GM19463 (cell line): Measurements from ENCODE around the gene ATG4D.

Experiments used
- ATAC-seq: cut with Tn5 transposase; IDR thresholded peaks from one replicate; pipeline ENCODE4 v1.9.1; 2021; ENCODE audit warnings: mild to moderate bottlenecking, moderate library complexity; ENCODE audit not compliant: unreplicated experiment

Gene ATG4D

DNA sequence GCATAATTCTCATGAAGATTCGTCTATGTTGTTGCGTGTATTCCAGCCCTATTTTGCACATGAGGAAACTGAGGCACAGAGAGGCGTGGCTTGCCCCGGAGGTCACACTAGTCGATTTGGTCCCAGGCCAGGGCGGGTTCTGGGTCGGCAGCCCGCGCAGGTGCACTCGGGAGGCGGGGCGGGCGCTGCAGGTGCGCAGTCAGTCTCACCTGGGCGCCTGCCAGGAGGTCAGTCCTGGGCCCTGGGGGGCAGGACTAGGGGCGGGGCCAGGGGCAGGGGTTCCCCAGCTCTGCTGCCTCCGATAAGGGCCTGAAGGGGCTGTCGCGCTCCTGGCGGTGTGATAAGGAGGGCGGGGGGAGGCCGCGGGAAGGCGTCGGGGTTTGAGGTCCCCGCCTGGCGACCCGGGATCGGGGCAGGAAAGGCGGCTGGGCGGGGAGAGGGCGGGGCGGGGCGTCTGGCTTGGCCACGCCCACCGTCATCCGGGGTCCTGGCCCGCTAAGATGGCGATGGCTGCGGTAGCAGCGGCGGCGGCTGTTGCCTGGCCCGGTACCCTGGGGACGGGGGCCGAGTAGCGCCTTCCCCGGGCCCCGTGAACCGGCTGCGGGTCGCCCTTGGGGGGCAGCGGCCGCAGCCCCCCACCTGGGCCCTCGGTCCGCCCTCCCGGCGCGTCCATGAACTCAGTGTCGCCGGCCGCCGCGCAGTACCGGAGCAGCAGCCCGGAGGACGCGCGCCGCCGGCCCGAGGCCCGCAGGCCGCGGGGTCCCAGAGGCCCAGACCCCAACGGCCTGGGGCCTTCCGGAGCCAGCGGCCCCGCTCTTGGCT is at the start of gene ATG4D:
Gene ATG4D (plus strand): TSS at position 485 of the 822 bp plus-strand sequence. CDS start 187 bp downstream, at position 672.
- peak; percentile 71 for ATAC-seq

DNA sequence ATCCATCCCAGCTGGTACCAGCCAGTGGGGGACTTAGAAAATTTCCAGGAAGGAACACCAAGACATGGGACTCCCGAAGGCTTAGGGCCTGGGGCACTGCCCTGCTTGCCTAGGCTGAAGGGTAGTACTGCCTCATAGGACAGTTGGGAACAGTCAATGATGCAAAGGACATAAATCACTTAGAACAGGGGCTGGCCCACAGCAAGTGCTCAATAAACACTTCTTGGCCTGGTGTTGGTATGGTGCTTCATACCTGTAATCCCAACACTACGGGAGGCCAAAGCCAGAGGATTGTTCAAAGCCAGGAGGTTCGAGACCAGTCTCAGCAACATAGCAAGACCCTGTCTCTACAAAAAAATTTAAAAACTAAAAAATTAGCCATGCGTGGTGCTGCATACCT is 46.3 kb upstream of the ATG4D start:
- ATAC-seq: no peak

DNA sequence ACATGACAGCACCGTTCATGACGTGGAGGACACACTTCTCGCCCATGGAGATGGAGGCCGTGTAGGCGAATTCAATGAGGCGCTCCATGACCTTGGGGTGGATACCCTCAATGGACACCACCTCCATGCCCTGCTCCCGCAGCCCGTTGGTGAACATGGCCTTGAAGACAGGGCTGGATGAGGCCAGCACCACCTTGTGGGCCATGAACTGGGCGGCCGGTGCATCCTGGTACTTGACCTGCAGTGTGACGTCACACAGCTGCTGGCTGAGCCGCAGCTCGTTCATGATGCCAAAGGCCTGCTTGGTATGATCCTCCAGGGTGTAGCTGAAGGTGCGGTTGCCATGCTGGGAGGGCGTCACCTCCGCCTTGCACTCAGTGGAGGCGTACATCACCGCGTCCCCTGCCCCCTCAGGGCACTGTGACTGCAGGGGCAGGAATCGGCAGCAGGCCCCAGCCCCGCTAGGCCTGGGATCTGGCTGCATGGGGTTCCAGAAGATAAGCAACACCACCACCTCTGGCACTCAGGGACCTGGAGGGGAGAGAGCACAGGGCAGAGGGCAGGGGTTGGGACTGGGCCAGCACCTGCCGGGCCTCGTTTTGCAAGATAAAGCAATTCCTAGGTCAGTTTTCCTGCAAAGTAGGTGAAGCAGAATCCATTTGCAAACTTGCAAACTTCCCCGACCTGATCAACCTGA is 44.0 kb upstream of the ATG4D start:
- no peak for ATAC-seq

DNA sequence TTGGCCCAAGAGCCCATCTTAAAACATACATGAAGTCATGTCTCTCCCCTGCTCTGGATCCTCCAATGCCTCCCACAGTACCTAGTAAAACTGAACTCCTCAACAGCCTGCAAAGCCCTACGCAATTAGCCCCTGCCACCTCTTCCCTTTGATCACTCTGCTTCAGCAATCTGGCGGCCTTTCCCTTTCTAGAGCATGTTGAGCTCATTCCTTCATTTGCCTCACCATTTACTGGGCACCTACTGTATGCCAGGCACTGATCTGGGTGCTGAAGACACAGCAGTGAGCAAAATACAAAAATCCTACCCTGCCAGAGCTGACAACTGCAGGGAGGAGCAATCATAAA is 43.5 kb upstream of the ATG4D start:
- ATAC-seq: no peak

DNA sequence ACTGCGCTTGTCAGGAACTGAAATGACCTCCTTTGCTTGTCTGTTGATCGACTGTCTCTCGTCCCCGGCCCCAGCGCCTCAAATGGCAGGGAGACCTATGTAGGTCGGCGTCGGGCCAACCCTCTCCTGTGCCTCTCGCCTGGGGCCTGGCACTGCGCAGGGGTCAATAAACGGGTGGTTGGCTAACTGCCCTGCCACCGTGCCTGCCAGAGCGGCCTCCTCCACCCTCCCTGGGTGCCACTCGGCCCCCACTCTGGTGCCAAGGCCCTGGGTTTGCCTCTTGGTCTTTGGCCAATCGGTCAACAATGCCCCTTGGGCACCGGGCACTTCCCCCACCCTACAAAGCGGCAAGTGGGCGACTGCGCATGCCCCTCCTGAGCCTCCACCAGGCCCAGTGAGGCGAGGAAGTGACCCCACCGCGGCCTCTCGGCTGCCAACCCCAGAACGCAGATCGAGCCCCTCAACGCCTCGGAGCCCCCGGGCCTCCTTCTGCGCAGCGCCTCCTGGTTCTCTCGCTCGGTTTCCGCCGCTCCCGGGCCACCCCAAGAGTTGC is 41.7 kb upstream of the ATG4D start:
- ATAC-seq: peak; percentile 33

DNA sequence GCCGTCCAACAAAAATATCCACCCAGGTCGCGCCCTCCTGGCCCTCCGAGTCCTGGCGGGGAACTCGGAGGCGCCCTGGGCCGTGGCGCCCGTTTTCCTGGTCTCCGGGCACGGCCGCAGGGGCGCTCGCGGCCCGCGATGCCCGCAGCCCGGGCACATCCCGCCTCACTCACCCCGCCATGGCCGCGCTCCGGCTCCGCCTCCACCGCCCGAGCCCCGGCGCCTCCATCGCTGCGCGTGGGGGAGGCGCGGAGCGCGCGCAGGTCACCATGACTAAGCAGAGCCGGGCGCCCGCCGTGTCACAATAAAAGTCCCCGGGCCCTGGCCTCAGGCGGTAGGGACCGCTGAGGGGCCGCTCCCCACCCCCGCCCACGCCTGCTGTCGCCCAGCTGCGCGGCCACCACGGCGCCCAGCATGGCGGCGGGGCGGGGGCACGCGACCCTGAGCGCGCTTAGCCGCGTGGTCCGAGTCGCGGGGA is 41.1 kb upstream of the ATG4D start:
- peak; percentile 84 for ATAC-seq

DNA sequence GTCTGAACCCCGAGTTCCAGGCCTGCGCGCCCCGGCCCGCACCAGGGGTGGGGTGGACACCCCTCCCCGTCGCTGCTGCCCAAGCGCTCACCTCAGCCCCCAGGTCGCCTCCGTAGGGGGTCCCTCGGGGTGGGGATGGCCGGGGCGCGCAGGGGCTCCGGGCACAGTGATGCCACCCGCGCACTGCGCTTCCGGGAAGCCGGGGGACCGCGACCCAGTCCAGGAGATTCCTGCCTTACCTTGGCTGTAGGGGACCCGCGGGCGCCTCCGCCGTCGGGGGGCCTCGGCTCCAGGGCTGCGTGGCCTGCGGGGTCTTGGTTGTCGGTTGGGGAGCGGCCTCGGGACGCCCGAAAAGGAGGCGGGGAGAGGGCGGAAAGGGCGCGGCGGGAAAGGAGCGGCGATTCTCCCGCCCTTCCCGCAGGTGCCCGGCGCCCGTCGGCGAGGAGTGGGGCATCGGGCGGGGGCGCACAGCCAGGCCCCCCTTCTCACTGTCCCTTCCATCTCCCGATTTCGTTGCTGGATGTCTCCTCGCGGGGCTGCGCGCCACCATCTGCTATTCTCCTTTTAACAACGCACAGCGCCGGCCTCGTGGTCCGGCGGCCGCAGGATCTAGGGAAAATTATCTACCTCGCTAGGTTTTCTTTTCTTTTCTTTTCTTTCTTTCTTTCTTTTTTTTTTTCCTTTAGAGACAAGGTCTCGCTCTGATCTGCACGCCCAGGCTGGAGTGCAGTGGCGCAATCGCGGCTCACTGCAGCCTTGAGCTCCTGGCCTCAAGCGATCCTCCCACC is 40.5 kb upstream of the ATG4D start, which contains the start of gene KEAP1:
Gene KEAP1 (minus strand): TSS at position 355 of the 788 bp plus-strand sequence. CDS start 3,323 bp downstream, outside the sequence.
- peak; percentile 31 for ATAC-seq

DNA sequence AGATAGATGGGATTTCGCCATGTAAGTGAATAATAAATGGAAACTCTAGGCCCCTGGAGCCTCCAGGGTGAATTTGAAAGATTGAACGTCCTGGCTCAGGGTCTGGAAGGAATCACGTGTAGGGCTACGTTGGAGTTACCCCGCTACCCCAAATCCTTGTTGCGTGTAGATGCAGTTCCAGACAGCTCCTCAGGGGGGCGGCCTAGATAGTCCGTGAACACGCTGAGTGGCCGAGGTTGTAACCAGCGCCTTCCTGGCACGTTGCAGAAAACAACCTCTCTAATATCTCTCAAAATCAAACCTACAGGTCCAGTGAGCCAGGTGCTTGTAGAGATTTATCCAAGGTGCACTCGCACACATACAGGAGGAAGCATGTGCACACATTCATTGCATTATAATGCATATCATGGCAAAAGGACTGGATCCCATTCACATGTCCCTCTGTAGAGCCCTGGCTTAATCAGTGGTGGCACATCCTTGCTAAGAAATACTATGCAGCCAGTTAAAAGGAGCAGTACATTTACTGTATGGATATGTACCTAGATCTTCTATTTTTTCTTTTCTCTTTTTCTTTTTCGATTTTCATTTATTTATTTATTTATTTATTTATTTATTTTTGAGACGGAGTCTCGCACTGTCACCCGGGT is 38.0 kb upstream of the ATG4D start:
- no peak for ATAC-seq

DNA sequence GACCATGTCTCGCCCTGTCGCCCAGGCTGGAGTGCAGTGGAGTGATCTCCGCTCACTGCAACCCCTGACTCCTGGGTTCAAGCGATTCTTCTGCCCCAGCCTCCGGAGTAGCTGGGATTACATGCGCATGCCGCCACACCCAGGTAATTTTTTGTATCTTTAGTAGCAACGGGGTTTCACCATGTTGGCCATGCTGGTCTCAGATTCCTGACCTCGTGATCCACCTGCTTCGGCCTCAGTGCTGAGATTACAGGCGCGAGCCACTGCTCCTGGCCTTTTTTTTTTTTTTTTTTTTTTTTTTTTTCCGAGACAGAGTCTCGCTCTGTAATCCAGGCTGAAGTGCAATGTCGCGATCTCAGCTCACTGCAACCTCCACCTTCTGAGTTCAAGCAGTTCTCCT is 35.7 kb upstream of the ATG4D start:
- ATAC-seq: no peak

DNA sequence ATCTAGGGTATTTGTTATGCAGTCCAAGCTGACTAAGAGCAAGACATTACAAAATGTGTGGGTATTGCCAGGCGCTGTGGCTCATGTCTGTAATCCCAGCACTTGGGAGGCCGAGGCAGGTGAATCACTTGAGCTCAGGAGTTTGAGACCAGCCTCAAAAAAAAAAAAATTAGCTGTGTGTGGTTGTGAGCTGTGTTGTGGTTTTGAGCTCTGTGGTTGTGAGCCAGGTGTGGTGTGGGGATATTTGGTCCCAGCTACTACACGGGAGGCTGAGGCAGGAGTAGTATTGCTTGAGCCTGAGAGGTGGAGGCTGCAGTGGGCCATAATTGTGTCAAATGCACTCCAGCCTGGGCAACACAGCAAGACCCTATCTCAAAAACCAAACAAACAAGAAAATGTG is 35.0 kb upstream of the ATG4D start:
- ATAC-seq: no peak

DNA sequence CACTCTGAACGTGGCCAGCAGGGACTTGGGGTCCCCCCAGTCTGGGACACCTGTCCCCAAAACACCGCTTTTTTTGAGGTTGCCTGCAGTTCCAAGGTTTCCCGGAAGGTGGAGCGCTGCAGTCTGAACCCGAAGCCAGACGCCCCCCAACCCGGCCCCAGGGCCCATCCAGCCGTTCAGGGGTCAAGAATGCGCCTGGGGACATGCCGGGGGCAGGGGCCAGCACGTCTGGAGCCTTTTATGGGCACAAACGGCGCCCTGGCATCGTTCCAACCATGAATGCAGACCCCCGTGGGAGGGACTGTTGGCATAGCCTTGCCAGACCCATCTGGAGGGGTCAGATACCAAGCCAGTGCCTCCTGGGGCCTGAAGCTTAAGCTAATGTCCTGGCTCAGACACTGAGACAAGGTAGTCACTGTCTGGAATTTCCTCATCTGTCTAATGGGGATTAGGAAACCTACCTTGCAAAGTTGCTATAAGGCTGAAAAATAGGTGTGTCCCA is 33.4 kb upstream of the ATG4D start:
- ATAC-seq: no peak

DNA sequence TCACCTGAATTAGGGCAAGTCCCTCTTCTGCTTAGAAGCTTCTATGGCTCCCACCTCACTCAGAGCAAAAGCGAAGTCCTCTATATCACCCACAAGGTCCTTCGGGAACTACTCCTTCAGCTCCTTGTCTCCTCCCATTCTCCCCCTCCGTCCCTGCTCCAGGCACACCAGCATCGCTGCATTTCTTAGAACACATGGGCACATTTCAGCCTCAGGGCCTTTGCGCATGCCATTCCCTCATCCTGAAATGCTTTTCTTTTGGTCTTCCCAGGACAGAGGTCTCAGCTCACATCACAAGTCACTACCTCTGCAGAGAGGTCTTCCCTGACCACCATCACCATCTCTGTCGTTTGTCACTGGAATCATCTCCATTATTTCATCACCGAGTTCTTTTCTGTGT is 30.5 kb upstream of the ATG4D start:
- ATAC-seq: no peak

DNA sequence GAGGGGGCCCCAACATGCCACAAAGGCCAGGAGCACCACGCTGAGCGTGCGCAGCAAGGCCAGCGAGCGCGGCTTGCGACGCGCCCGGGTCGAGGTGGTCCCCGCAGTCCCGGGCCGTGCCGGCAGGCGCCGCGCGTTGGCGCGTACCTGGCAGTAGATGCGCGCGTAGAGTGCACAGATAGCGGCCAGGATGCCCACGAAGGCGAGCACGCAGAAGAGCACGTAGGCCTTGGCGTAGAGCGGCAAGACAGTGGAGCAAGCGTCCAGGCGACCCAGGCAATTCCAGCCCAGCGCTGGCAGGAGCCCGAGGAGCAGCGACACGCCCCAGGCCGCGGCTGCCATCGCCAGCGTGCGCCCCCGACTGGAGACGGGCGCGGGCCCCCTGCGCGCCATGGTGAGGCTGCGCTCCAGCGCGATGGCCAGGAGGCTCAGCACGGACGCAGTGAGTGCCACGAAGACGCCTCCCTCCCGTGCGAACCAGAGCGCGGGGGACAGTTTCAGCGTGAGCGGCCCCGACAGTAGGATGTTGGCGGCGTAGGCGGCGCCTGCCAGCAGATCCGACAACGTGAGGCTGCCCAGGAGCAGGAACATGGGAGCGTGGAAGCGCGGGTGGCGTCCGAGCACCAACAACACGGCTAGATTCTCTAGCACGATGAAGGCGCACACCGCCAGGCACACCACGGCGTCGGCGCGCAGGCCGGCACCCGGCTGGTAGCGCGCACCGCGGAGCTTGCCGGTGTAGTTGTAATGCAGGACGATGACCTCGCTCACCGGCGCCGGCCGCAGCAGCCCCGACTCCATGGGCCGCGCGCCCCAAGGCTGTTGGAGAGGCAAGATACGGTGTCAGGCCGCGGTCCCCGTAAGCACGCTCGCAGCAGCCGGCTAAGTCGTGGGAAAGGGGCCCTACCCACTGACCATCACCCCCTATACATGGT is 29.2 kb upstream of the ATG4D start:
- ATAC-seq: no peak

DNA sequence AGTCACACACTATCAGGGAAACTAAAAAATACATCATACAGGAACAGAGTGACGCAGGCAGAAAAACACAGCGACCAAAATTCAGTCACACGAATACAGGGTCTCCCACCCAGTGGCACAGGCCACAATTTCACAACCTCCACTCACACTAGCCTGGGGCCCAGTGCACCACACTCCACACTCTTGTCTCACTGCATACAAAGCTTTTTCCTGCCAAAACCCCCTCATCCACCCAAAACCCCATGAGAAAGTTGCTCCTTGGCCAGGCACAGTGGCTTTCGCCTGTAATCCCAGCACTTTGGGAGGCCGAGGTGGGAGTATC is 27.7 kb upstream of the ATG4D start:
- ATAC-seq: no peak

DNA sequence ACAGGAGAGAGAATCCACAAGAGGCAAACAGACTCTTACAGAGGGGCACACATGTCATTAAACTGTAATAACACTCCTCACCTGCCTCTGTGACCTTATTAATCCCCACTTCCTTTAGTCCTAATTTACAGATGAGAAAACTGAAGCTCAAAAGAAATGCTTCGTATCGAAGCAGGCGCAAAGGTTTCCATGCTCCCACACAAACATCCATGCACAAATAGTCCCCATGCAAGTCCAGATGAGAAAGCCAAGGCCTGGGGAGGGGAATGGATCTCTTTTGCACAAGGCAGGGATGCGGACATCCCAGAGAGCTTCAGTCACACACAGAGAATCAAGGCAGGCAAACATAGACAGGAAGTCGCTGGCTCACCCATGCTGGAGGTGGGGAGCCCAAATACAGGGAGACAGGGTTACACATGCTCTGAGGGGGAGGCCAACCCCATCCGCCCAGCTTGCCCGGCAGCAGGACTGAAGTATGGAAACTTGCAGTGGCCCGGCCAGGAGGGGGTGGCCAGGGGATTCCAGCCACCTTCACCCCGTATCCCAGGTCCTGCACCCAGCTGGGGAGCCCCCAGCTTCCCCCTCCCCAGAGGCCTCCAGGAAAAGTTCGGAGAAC is 26.9 kb upstream of the ATG4D start:
- no peak for ATAC-seq

DNA sequence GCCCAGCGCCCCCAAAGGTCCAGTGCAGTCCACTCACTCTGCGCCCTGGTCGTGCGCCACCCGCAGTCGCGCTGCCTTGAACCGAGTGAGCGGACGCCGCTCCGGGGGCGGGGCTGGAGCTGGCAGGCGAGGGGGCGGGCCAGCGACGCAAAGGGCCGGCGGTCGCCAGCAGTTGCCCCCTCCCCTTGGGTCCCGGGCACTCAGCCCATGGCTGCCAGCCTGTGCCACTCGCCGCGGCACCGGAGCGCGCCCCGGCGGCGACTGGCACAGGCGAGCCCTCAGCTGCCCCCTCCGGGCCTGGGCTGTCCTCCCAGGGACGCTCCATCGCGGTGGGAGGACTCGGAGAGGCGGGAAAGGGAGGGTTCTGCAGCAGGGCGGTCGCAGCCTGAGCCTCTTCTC is 26.3 kb upstream of the ATG4D start, which contains the start of gene S1PR5:
Gene S1PR5 (minus strand): TSS at position 87 of the 399 bp plus-strand sequence. CDS start 2,436 bp downstream, outside the sequence.
- no peak for ATAC-seq

DNA sequence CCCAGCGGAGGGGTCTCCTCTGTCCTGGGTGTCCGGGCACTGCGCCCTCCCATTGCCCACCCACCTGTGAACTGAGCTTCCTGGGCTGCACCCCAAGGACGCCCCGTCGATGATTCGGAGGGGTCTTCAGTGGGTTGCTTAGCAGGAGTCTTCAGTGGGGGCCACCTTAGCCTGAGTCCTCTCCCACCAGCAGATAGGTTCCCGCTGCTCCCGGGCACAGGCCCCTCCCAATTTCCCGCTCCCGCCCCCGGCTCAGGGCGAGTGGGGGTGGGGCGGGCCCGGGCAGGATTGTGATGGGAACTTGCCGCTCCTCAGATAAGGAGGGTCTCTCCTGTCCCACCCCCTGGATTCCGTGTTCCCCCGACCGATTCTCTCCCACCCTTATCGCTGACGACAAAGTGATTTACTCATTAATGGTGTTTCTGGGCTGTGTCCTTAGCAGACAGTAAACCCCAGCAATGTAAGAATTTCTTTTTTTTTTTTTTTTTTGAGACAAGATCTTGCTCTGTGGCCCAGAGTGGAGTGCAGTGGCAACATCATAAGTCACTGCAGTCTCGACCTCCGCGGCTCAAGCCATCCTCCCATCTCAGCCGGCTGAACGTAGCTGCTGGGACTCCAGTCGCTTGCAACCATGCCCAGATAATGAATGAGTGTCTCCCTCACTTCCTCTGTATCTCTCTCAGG is 25.8 kb upstream of the ATG4D start:
- no peak for ATAC-seq
